T-helper 2 cell treated with Interferon-gamma antibody and Interleukin-4, amounts not matched to agents 5 μg/mL and 100 μg/mL, for 36 hours (primary cell): ENCODE data around the gene TRPC1.

ENCODE experiments used
- DNase-seq: peaks from one replicate; pipeline ENCODE4 v3.0.0; 2021; ENCODE audit warnings: low spot score
- H3K27ac Mint-ChIP-seq: one replicate; pipeline ENCODE4 v1.8.0; 2021; ENCODE audit warnings: mild to moderate bottlenecking, mixed read lengths
- H3K27me3 Mint-ChIP-seq: one replicate; pipeline ENCODE4 v1.8.0; 2021; ENCODE audit warnings: low read depth, mixed read lengths
- H3K36me3 Mint-ChIP-seq: one replicate; pipeline ENCODE4 v1.8.0; 2021; ENCODE audit warnings: low read depth, mixed read lengths
- H3K4me1 Mint-ChIP-seq: one replicate; pipeline ENCODE4 v1.8.0; 2021; ENCODE audit warnings: low read depth, mixed read lengths
- H3K4me3 Mint-ChIP-seq: one replicate; pipeline ENCODE4 v1.8.0; 2022; ENCODE audit warnings: mild to moderate bottlenecking, moderate library complexity, mixed read lengths
- H3K9me3 Mint-ChIP-seq: one replicate; pipeline ENCODE4 v1.8.0; 2021; ENCODE audit warnings: mixed read lengths

Gene TRPC1

DNA sequence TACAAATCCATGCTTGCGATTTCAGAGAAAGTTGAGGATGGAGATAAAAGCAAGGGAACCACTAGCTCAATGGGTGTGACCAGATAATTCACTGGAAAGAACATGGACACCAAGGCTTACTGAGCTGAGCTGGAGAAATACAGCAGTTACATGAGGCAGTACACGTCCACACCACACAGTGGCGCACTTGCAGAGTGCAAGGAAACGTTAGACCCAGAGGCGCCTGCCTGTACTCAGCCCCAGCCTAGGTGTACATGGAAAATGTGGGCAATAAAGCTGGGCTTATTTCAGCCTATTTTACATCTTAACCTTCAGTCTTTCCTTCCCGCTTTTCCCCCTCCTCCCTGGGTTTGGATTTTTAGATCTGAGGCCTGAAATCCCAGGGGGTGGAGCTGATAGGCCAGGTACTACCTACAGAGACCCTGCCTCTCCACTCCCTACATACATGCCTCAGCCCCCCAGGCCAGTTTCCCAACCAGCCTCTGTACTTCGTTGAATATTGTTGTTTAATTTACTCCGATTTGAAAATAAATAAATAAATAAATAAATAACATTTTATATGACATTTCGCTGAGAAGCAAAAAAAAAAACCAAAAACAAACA, 105.0 kb downstream of the TRPC1 start:
- Mint-ChIP-seq H3K36me3 (no peaks in the 10 kb centered on the region), H3K27ac (no peak overlapping the region), H3K4me1 (no peaks in the 10 kb centered on the region), H3K9me3 (no peaks in the 10 kb centered on the region), H3K27me3 (peaks cover 19% of the 10 kb centered on the region), H3K4me3 (no peak overlapping the region)
- DNase-seq = peak; percentile 48

DNA sequence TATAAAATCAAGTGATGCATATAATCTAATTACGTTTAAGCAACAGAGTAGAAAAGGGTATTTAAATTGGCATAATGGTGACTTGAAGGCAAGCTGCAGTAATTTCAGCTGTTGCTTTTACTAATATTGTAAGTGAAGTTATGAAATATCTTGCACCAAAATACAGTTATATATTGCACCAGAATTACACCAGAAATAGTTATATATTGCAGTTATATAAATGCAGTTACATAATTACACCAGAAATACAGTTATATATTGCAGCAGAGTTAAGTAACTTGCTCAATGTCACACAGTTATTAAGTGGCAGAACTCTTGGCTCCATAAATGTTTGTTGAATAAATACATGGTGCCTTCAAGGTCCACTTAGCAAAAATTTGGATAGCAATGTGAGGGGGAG, 113.7 kb downstream of the TRPC1 start:
- peaks cover 31% of the 10 kb centered on the region for H3K27me3 Mint-ChIP-seq
- H3K9me3 Mint-ChIP-seq = no peaks in the 10 kb centered on the region
- no peak overlapping the region for H3K27ac Mint-ChIP-seq
- no peaks in the 10 kb centered on the region for H3K4me1 Mint-ChIP-seq
- no peaks in the 10 kb centered on the region for H3K36me3 Mint-ChIP-seq
- no peak for DNase-seq
- H3K4me3 Mint-ChIP-seq = no peak overlapping the region

DNA sequence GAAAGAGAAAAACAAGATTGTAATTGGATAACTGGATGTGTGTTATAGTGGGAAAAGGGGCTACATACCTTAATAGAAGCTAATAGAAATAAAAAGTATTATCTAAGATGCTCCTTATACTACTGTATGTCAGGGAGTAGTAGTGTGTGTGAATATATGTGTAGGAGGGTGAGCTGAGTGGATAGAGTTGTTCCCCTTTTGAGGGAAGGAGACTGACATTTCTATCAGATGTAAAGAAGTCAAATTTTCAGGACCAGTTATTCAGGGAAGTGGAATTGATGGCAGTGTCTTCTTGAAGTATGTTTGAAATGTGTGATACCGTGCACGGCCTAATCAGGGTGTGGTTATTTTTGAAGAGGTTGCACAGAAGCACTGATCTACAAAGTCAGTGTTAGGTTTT, 116.0 kb downstream of the TRPC1 start:
- Mint-ChIP-seq H3K4me3 (no peak overlapping the region), H3K4me1 (no peaks in the 10 kb centered on the region), H3K36me3 (no peaks in the 10 kb centered on the region), H3K9me3 (no peaks in the 10 kb centered on the region), H3K27me3 (peaks cover 27% of the 10 kb centered on the region), H3K27ac (no peak overlapping the region)
- no peak for DNase-seq

DNA sequence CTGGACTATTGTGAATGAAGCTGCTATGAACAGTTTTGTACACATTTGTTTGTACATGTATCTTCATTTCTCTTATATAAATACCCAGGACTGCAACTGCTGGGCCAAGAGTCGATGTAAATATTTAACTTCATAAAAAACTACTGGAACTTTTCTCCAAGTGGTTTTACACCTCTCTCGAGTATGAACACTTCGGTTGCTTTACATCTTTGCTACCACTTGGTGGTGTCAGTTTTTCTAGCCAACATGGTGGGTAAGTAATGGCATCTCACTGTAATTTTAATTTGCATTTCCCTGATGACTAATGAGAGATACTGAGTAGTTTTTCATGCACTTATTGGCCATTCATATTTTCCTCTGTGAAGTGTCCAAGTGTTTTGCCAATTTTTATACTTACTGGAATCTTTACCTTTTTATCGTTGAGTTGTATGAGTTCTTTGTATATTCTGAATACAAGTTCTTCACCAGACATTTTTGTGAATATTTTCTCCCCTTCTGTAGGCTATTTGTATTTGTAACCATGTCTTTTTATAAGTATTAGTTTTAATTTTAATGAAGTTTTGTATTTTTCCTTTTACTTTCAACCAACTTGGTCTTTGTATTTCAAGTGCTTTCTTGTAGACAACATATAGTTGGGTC, 120.6 kb downstream of the TRPC1 start:
- H3K9me3 Mint-ChIP-seq = no peaks in the 10 kb centered on the region
- H3K4me3 Mint-ChIP-seq = no peak overlapping the region
- H3K27me3 Mint-ChIP-seq = peaks cover 17% of the 10 kb centered on the region
- H3K36me3 Mint-ChIP-seq = no peaks in the 10 kb centered on the region
- H3K4me1 Mint-ChIP-seq = no peaks in the 10 kb centered on the region
- no peak overlapping the region for H3K27ac Mint-ChIP-seq
- peak; percentile 16 for DNase-seq

DNA sequence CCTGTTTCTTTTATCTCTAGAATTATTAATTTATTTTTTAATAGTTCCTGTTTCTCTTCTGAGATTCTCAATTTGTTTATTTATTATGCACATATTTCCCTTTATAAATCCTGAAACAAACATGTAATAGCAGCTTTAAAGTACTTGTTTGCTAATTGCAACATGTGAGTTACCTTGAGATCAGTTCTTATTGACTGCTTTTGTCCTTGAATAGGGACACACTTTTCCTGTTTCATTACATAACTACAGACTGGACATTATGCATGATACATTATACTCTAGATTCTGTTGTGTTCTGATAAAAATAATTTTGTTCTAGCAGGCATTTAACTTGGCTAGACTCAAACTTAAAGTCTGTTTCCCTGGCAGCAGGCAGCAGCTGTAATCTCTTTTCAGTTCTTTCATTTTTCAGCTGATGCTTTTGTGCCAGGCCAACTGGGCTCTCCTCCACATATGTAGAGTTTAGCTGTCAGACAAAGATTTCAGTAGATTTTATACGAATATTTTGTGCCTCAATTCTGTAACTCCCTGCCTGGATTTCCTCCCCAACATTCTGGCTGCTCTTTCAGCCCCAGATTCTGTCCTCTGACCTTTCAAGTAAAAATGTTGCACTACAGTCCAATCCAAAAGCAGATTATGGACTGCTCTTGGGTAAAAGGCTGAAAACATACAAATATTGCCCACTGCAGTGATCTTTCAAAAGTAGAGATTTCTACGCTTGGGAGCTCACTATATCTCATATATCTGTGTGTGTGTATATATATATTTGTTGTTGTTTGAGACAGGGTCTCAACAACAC, 123.1 kb downstream of the TRPC1 start:
- Mint-ChIP-seq H3K4me1 (no peaks in the 10 kb centered on the region), H3K36me3 (no peaks in the 10 kb centered on the region), H3K27me3 (peaks cover 8% of the 10 kb centered on the region), H3K4me3 (no peak overlapping the region), H3K9me3 (no peaks in the 10 kb centered on the region), H3K27ac (no peak overlapping the region)
- no peak for DNase-seq

DNA sequence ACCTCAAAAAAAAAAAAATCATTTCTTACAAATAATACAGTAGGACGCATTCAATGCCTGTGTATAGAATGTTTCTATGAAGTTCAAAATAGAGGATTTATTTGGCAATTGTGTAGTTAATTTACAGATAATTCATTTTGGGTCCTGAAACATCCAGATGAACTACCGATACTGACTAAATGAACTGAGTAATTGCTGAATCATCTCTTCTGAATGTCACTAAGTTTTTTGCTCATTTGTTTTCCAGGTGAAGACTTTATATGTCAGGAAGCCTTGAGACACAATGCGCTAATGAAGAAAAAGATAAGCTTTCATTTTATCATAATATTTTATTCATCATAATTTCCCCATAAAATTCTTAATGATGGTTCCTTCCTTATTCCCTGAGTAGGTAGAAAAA, 125.3 kb downstream of the TRPC1 start:
- Mint-ChIP-seq H3K4me3 (no peak overlapping the region), H3K4me1 (no peaks in the 10 kb centered on the region), H3K9me3 (no peaks in the 10 kb centered on the region), H3K36me3 (no peaks in the 10 kb centered on the region), H3K27ac (no peak overlapping the region), H3K27me3 (peaks cover 2% of the 10 kb centered on the region)
- no peak for DNase-seq

DNA sequence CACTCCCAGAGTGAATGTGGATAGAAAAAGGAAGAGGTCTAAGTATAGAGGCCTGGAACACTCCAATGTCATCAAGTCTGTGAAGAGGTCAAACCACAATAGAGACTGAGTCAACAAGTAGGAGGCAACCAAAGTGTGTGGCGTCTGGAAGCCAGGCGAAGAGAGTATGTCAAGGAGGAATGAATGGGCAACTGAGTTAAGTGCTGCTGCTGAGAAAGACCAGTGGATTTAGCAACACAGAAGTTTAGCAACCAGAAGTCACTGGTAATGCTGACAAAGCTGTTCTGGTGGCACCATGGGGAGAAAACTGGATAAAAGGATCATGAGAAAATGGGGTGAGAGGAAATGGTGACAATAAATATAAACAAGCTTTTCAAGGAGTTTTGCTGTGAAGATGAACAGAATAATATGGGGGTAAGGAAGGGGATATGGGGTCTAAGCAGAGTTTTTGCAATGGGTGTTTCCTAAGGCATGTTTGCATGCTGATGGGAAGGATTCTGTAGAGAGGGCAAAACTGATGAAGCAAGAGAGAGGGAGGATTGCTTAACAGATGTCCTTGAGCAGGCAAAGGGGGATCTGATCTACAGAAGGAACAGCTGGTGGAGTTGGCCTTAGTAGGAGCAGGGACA, 126.7 kb downstream of the TRPC1 start:
- no peaks in the 10 kb centered on the region for H3K27me3 Mint-ChIP-seq
- no peak overlapping the region for H3K4me3 Mint-ChIP-seq
- peak; percentile 27 for DNase-seq
- no peaks in the 10 kb centered on the region for H3K9me3 Mint-ChIP-seq
- no peaks in the 10 kb centered on the region for H3K4me1 Mint-ChIP-seq
- no peak overlapping the region for H3K27ac Mint-ChIP-seq
- no peaks in the 10 kb centered on the region for H3K36me3 Mint-ChIP-seq

DNA sequence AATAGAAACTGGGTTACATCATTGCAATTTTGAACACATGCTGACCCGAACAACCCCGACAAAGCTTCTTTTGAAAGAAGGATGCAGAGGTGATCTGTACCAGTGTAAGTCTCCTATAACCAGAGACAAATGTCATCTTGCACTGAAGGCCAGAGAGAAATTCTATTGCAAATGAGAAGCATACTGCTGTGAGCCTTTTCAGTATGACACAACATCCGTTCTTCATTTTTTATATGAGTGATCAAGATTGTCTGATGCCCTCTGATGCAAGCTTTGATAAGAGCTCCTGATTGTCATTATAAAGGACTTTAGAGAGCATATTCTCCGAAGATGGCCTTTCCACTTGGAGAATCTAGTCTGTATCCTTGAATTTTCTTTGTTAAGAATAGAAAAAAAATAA, 128.2 kb downstream of the TRPC1 start:
- Mint-ChIP-seq H3K9me3 (no peaks in the 10 kb centered on the region), H3K36me3 (no peaks in the 10 kb centered on the region), H3K27me3 (peaks cover 2% of the 10 kb centered on the region), H3K4me1 (no peaks in the 10 kb centered on the region), H3K4me3 (no peak overlapping the region), H3K27ac (no peak overlapping the region)
- no peak for DNase-seq

DNA sequence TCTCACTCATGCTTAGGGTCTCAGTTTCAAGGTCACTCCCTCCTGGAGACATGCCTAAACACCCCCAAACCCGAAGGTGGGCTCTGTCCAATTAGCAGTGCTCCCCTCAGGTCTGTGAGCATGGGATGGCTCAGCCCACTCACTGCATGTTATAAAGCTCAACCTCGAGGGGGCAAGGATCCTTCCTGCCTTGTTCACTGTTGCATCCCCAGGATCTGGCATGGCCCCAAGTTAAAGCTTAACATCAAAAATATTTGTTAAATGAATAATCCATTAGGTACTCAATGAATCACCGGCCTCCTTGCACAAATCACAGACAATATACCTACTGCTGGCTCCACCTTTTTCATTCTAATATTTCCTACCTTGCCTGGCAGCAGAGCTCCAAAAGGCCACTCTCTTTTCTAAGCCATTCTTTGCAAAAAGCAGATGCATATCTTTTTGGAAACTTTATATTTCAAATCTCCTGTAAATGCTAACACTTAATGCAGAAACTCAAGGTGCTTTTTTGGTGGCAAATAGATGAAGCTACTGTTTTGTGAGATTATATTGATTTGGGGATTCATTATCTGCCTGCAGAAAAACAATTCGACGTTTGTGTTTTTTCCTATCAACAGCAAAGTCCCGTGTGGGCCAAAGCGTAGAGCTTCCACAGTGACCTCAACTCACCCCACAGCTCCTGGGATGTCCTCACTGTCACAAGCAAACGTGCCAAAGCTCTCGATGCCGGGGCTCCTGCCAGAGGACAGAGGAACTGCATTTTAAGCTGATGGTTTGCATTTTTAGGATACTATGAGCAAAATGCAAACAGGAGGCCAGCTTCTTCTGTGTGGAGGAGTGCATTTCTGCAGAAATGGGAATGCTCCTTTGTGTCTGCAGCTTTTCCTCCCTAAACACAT, 129.7 kb downstream of the TRPC1 start:
- Mint-ChIP-seq H3K9me3 (no peaks in the 10 kb centered on the region), H3K27me3 (peaks cover 2% of the 10 kb centered on the region), H3K27ac (no peak overlapping the region), H3K36me3 (no peaks in the 10 kb centered on the region), H3K4me3 (no peak overlapping the region), H3K4me1 (no peaks in the 10 kb centered on the region)
- DNase-seq = no peak

DNA sequence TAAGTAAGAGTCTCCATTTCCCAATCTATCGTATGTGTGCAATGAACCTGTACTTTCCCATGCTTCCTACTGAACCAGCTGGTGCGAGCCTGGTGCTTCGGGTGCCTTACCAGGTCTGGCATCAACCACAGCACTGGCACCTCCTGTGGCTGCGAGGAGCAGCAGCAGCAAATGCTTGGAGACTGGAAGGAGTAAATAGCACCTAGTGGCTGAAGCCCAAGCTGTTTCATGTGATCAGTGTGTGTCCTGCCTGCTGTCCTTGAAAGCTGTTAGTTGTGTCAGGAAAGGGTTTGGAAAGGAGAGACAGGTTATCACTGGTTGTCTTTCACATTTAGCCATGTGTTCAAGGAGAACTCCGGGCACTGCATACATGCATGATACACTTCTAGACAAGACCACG, 133.2 kb downstream of the TRPC1 start:
- Mint-ChIP-seq H3K9me3 (no peaks in the 10 kb centered on the region), H3K27ac (no peak overlapping the region), H3K27me3 (peaks cover 13% of the 10 kb centered on the region), H3K4me1 (no peaks in the 10 kb centered on the region), H3K4me3 (no peak overlapping the region), H3K36me3 (no peaks in the 10 kb centered on the region)
- no peak for DNase-seq
